HCT116 (cell line): ENCODE results near the gene RRBP1. TPM values are rescaled to one million over a fixed set of nuclear protein-coding genes. Genes with fewer than 3 reads are reported as not detected.

Source experiments
- ATAC-seq: fragments of 200-7000 bp; cut with Tn5 transposase; 2 replicates; pipeline ENCODE4 v1.9.1; 2020; ENCODE audit warnings: mild to moderate bottlenecking, moderate library complexity
- BruUV-seq: library from RNA; stranded (reverse); fragments of 400-500 nt; replicated peaks from 2 replicates; lab custom pipeline; 2021; lab: Mats Ljungman, UMichigan
- CTCF ChIA-PET: fragments of 300-600 bp; sonication (Branson Sonifier 250); formaldehyde crosslinking; loops from one replicate; lab custom pipeline; 2021; ENCODE audit warnings: antibody characterized with exemption; lab: Charles Lee
- POLR2A ChIA-PET: fragments of 300-600, 350-600 bp; sonication (Branson Sonifier 250); formaldehyde crosslinking; loops from one replicate; lab custom pipeline; 2021; ENCODE audit warnings: antibody characterized with exemption; lab: Charles Lee
- RAD21 ChIA-PET, 2 experiments: fragments of 300-600 bp; sonication (Branson Sonifier 250); formaldehyde crosslinking; loops; one replicate each; lab custom pipeline; 2023; ENCODE audit warnings: low total read pairs in 2 of 2; ENCODE audit not compliant: uncharacterized antibody in 2 of 2, unreplicated experiment in 2 of 2, low non-redundant PET in 1 of 2; lab: Charles Lee
- DNase-seq: peaks from one replicate; pipeline ENCODE4 v3.0.0-alpha.2; 2010; ENCODE audit warnings: low read depth, low spot score
- H2AFZ ChIP-seq: fragments of 200-600 bp; shearing (Covaris generic), sonication (generic); 2 replicates; pipeline ENCODE4 v1.6.1; 2017; ENCODE audit warnings: low read depth, mixed run types, mixed read lengths, antibody characterized with exemption, low read length; ENCODE audit not compliant: poor library complexity, severe bottlenecking
- H3K27ac ChIP-seq: 2 replicates; pipeline ENCODE4 v1.5.1; 2012; ENCODE audit warnings: low read depth, low read length
- H3K27me3 ChIP-seq: fragments of 200-600 bp; sonication (generic); 2 replicates; pipeline ENCODE4 v1.6.1; 2016; ENCODE audit warnings: mixed run types, low read length, mixed read lengths; ENCODE audit not compliant: insufficient read depth
- H3K36me3 ChIP-seq, 2 experiments: fragments of 200-500 bp in 1 of 2; fragments of 200-600 bp in 1 of 2; sonication (Bioruptor generic) in 1 of 2; sonication (generic) in 1 of 2; 2 replicates each; pipeline versions ENCODE4 v1.5.1 to v1.6.1; 2014 to 2016; ENCODE audit warnings: low read length in 2 of 2, inconsistent platforms in 1 of 2, mixed read lengths in 1 of 2, mixed run types in 1 of 2; ENCODE audit not compliant: insufficient read depth in 2 of 2, control insufficient read depth in 1 of 2
- H3K4me1 ChIP-seq, 2 experiments: fragments of 200-600 bp in 1 of 2; sonication (generic) in 1 of 2; 2 replicates each; pipeline versions ENCODE4 v1.5.1 to v1.6.1; 2012 to 2017; ENCODE audit warnings: low read length in 2 of 2, inconsistent platforms in 1 of 2, mild to moderate bottlenecking in 1 of 2, mixed read lengths in 1 of 2, mixed run types in 1 of 2, moderate library complexity in 1 of 2; ENCODE audit not compliant: insufficient read depth in 2 of 2, control insufficient read depth in 1 of 2
- H3K4me2 ChIP-seq: fragments of 200-600 bp; sonication (generic); 2 replicates; pipeline ENCODE4 v1.6.1; 2017; ENCODE audit warnings: mixed run types, low read length, mixed read lengths
- H3K4me3 ChIP-seq, 2 experiments: fragments of 200-600 bp in 1 of 2; sonication (generic) in 1 of 2; replicated peaks in 1 of 2; 2 replicates each; pipeline ENCODE4 v1.5.1; 2011 to 2016; ENCODE audit warnings: low read length in 2 of 2, control low read depth in 1 of 2, low read depth in 1 of 2, mild to moderate bottlenecking in 1 of 2, mixed read lengths in 1 of 2, mixed run types in 1 of 2
- H3K79me2 ChIP-seq: fragments of 200-600 bp; sonication (generic); 2 replicates; pipeline ENCODE4 v1.6.1; 2017; ENCODE audit warnings: mild to moderate bottlenecking, mixed run types, low read length, moderate library complexity, mixed read lengths; ENCODE audit not compliant: insufficient read depth
- H3K9ac ChIP-seq: fragments of 200-600 bp; sonication (generic); 2 replicates; pipeline ENCODE4 v1.6.1; 2016; ENCODE audit warnings: low read length, mixed read lengths
- H3K9me2 ChIP-seq: fragments of 200-600 bp; sonication (generic), shearing (Covaris generic); 2 replicates; pipeline ENCODE4 v1.6.1; 2017; ENCODE audit warnings: mixed run types, mild to moderate bottlenecking, moderate library complexity; ENCODE audit not compliant: insufficient read depth
- H3K9me3 ChIP-seq, 2 experiments: fragments of 200-500 bp in 1 of 2; fragments of 200-600 bp in 1 of 2; sonication (Bioruptor generic) in 1 of 2; sonication (generic) in 1 of 2; 2 replicates each; pipeline ENCODE4 v1.6.1; 2014 to 2017; ENCODE audit warnings: low read length in 2 of 2, mixed read lengths in 2 of 2, inconsistent platforms in 1 of 2, low read depth in 1 of 2, mild to moderate bottlenecking in 1 of 2, mixed run types in 1 of 2, moderate library complexity in 1 of 2; ENCODE audit not compliant: control insufficient read depth in 1 of 2, insufficient read depth in 1 of 2
- H4K20me1 ChIP-seq: fragments of 200-600 bp; sonication (generic), shearing (Covaris generic); 2 replicates; pipeline ENCODE4 v1.6.1; 2017; ENCODE audit warnings: mixed run types, mild to moderate bottlenecking, moderate library complexity; ENCODE audit not compliant: insufficient read depth
- ATF3 ChIP-seq: IDR thresholded peaks from 2 replicates; pipeline ENCODE4 v1.6.1; 2012
- CBX3 ChIP-seq: IDR thresholded peaks from 2 replicates; pipeline ENCODE4 v1.6.1; 2012; ENCODE audit warnings: low read depth
- CEBPB ChIP-seq: IDR thresholded peaks from 2 replicates; pipeline ENCODE4 v1.6.1; 2012; ENCODE audit warnings: low read depth
- CTCF ChIP-seq, 3 experiments: fragments of 200-600 bp in 1 of 3; sonication (generic) in 1 of 3; IDR thresholded peaks in 2 of 3; conservative IDR thresholded peaks in 1 of 3; 2 replicates each; pipeline ENCODE4 v1.5.1; 2012 to 2017; ENCODE audit warnings: low read depth in 2 of 3, low read length in 2 of 3, antibody characterized with exemption in 1 of 3, borderline replicate concordance in 1 of 3, control low read depth in 1 of 3, mild to moderate bottlenecking in 1 of 3, mixed read lengths in 1 of 3, mixed run types in 1 of 3, moderate library complexity in 1 of 3; ENCODE audit not compliant: insufficient read depth in 1 of 3
- EGR1 ChIP-seq: IDR thresholded peaks from 2 replicates; pipeline ENCODE4 v1.6.1; 2012; ENCODE audit warnings: low read depth
- ELF1 ChIP-seq: IDR thresholded peaks from 2 replicates; pipeline ENCODE4 v1.6.1; 2012; ENCODE audit warnings: low read depth, borderline replicate concordance
- EZH2 ChIP-seq: fragments of 200-600 bp; sonication (generic); IDR thresholded peaks from 2 replicates; pipeline ENCODE4 v1.6.1; 2017; ENCODE audit warnings: antibody characterized with exemption, mixed run types
- EZH2phosphoT487 ChIP-seq: fragments of 200-600 bp; IDR thresholded peaks from 2 replicates; pipeline ENCODE4 v1.6.1; 2018; ENCODE audit warnings: antibody characterized with exemption, borderline replicate concordance
- FOSL1 ChIP-seq: IDR thresholded peaks from 2 replicates; pipeline ENCODE4 v1.6.1; 2012; ENCODE audit warnings: low read depth
- JUND ChIP-seq: IDR thresholded peaks from 2 replicates; pipeline ENCODE4 v1.6.1; 2012
- MAX ChIP-seq: IDR thresholded peaks from 2 replicates; pipeline ENCODE4 v1.6.1; 2012
- POLR2A ChIP-seq: IDR thresholded peaks from 2 replicates; pipeline ENCODE4 v1.7.0; 2011; ENCODE audit warnings: borderline replicate concordance; ENCODE audit not compliant: insufficient read depth, insufficient read length; ENCODE audit errors: extremely low read depth
- POLR2AphosphoS5 ChIP-seq: IDR thresholded peaks from 2 replicates; pipeline ENCODE4 v1.6.1; 2011; ENCODE audit warnings: mild to moderate bottlenecking, low read depth, low read length, moderate library complexity
- RAD21 ChIP-seq: IDR thresholded peaks from 2 replicates; pipeline ENCODE4 v1.6.1; 2012; ENCODE audit warnings: low read depth, mild to moderate bottlenecking
- REST ChIP-seq: IDR thresholded peaks from 2 replicates; pipeline ENCODE4 v1.6.1; 2012; ENCODE audit warnings: low read depth
- SP1 ChIP-seq: IDR thresholded peaks from 2 replicates; pipeline ENCODE4 v1.6.1; 2012; ENCODE audit warnings: low read depth
- SRF ChIP-seq: IDR thresholded peaks from 2 replicates; pipeline ENCODE4 v1.6.1; 2012; ENCODE audit warnings: low read depth
- YY1 ChIP-seq: IDR thresholded peaks from 2 replicates; pipeline ENCODE4 v1.6.1; 2011; ENCODE audit warnings: low read length, low read depth, moderate library complexity, mild to moderate bottlenecking; ENCODE audit not compliant: insufficient replicate concordance; ENCODE audit errors: extremely low read depth
- ZBTB33 ChIP-seq: IDR thresholded peaks from 2 replicates; pipeline ENCODE4 v1.6.1; 2011; ENCODE audit warnings: mild to moderate bottlenecking, low read length, moderate library complexity; ENCODE audit not compliant: insufficient replicate concordance; ENCODE audit errors: extremely low read depth
- ZFX ChIP-seq: fragments of 450-650 bp; IDR thresholded peaks from 2 replicates; pipeline ENCODE4 v1.6.1; 2017
- intact Hi-C: fragments of 100-400 bp; cut with micrococcal nuclease; formaldehyde crosslinking; loops from 2 replicates; pipeline ENCODE4 v1.10.0; 2022
- total RNA-seq: library from RNA; stranded (reverse); gene quantifications from one replicate; pipeline ENCODE4 v1.2.1, GENCODE V29; 2021; ENCODE audit not compliant: unreplicated experiment

The RRBP1 gene
- total RNA-seq, 1 experiment from 2014 or later = 123 TPM

- H3K36me3 ChIP-seq = 0 out of 4 replicates have a peak, but pooled peaks cover 0 to 2% of the 10 kb centered on the region in 2 experiments
- CTCF ChIA-PET = interaction anchor here (0.8 kb wide), 1 partner anchor 9 kb away, joined by 3 read pairs; no protein-coding TSS in a partner anchor
- intact Hi-C loops = no loop called here
- peaks cover 19% of the 10 kb centered on the region; the same call in 1 of the 2 replicates for H4K20me1 ChIP-seq
- ATAC-seq = no peak; the same call in none of the 2 replicates
- no peak overlapping the region for H2AFZ ChIP-seq
- no peak overlapping the region for H3K9ac ChIP-seq
- H3K9me3 ChIP-seq = no peaks in the 10 kb centered on the region
- H3K27me3 ChIP-seq = no peaks in the 10 kb centered on the region
- peaks cover 13 to 50% of the 10 kb centered on the region in 2 experiments; a peak in 3 of 4 replicates for H3K4me1 ChIP-seq
- BruUV-seq = no TSS peak
- POLR2A ChIA-PET = interaction anchor here (2.1 to 2.7 kb wide), 2 partner anchors 9 to 22 kb away, joined by 5 to 21 read pairs; partner anchors contain the start of gene DSTN
- no peak overlapping the region for H3K27ac ChIP-seq
- no peaks in the 10 kb centered on the region for H3K9me2 ChIP-seq
- no peak overlapping the region for H3K4me3 ChIP-seq
- TF ChIP-seq CEBPB (no peak), CTCF (IDR thresholded peaks at IDR 0.05 in 2 of 3, conservative IDR thresholded peaks at IDR 0.05 in 1 of 3; ENCODE audit: borderline replicate concordance in 1 of 3, insufficient read depth in 1 of 3, low read depth in 2 of 3, low read length in 2 of 3) (no peak), ZFX (no peak), EGR1 (no peak), REST (no peak), ZBTB33 (no peak), JUND (no peak), MAX (no peak), RAD21 (no peak), ATF3 (no peak), FOSL1 (no peak), ELF1 (no peak), SRF (no peak), CBX3 (no peak), YY1 (no peak), EZH2 (no peak), SP1 (no peak), EZH2phosphoT487 (no peak), POLR2A (no peak), POLR2AphosphoS5 (no peak)
- TF ChIP-seq, all 23 proteins: peak for 0
- RAD21 ChIA-PET = no interaction called here
- no peak for DNase-seq
- Histone ChIP-seq H3K79me2 (peaks cover 100% of the 10 kb centered on the region), H3K4me2 (peak overlapping the region; percentile 33)
Observed at GRCh38 chr20:17579369-17580039, 102.5 kb downstream of the RRBP1 start.
